Amygdala (tissue), 56 donors: Measurements from ENCODE around the gene HSF5.

Experiments
- DNase-seq, 56 donors: peaks; one replicate each; lab custom pipeline; 2025; lab: John Stamatoyannopoulos, UW

Gene HSF5

GRCh38 chr17:58376472-58377000, 111.7 kb downstream of the HSF5 start:
- no peak for DNase-seq

DNA sequence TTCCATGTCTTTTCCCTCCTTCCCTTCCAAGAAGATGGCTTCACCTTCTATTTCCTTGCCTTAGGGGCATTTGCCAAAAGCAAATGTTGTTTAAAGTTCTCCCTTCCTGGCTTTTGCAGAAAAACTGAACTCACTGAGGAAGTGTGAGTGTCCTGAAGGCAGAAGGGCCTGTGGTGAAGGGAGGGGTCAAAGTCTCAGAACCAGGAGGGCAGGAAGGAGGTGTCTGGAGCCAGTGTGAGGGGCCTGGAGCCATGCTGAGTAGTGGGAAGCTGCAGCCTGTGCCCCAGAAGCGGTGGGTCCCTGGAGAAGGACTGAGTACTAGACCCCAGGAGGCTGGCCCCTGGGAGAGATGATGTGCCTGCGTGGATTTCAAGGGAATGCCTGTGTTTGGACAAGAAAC, 112.4 kb downstream of the HSF5 start:
- DNase-seq: no peak

DNA sequence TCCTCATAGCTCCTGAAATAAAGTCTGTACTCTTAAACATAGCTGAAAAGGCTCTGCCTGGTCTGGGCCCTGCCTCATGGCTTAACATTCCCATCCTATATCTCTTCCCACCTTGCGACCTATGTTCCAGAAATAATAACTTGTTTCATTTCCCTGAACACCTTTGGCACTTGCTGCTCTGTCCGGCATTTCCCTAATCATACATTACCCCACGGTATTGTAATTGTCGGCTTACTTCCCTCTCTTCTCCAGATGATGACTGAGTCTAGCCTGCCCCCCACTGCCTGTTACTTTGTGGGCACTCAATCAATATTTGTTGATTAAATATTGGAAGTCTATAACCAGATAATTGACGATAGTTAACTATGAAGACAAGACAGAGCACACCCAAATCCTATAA, 113.0 kb downstream of the HSF5 start:
- DNase-seq: no peak

DNA sequence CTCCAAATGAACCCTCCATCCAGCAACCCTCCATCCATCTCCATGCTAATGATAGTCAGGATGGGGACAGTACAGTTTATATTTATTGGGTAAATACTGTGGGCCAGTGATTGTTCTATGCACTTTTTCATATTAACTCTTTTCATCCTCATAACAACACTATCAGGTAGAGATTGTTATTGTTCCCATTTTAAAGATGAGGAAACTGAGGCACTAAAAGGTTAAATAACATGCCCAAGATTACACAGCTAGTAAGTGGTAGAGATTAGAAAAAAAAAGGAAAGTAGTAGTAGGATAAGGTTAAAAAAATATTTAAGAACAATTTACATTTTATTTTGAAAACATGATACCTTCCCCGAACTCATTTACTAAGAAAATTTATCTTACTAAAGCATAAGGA, 114.3 kb downstream of the HSF5 start:
- no peak for DNase-seq

- DNase-seq: no peak
Observed at GRCh38 chr17:58373003-58373402, 115.2 kb downstream of the HSF5 start.

DNA sequence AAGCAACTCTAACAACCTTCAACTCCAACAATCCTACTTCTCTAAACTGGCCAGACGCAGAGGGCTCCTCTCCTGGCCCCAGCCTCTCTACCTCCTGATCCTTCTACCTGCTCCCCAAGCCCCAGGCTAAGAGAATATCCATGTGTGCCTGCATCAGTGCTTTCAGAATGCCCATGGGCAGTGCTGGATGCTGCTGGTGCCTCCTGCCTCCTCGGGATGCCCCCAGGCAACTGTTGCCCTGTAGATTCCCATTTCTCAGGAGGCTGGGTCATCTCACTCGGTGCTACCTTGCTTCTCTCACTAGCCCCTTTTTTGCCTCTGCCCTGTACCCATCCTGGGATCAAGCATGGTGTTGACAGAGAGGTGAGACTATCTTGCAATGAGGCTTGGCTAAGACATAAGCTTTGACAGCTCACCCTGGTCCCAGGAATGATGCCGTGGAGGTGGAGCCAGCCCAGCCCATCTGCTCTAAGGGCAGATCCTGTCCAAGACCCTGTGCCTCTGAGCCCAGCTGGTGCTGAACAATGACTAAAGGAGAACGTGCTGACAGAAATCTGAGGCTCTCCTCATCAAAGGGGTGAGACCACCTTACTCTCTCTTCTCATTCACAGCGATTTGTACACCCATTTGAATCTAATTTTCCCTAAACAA, 116.8 kb downstream of the HSF5 start:
- no peak for DNase-seq

- DNase-seq: no peak
Observed at GRCh38 chr17:58370716-58371115, 117.5 kb downstream of the HSF5 start.

DNA sequence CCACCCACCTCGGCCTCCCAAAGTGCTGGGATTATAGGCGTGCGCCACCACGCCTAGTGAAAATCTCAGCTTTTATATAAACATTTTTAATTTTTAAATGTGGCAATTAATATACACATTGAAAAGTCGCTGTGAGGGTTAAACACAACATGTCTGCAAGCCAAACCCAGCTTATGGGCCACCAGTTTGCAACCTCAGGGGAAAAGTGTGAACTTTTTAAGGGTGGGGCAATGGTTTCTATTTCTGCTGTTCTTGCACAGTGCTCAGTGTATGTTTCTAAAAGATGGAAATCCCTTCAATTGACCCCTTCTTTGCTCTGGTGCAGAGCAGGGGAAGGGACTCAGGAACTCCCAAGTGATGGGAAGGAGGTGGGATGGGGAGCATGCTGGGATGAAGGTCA, 117.9 kb downstream of the HSF5 start:
- no peak for DNase-seq
